Medulla oblongata (tissue), 1 donor: ENCODE results near the gene MYADML2.
A peak's percentile ranks its signal among the peaks of the same experiment; 100 is the strongest.
"Not testable (repeated sequence)": the region's sequence is repeated elsewhere in the genome, so short reads cannot be mapped to it uniquely, and the experiment has no call there.

Source experiments
- DNase-seq: peaks from one replicate; pipeline ENCODE4 v3.0.0-alpha.2; 2015; ENCODE audit errors: extremely low spot score

The MYADML2 gene, protein sequence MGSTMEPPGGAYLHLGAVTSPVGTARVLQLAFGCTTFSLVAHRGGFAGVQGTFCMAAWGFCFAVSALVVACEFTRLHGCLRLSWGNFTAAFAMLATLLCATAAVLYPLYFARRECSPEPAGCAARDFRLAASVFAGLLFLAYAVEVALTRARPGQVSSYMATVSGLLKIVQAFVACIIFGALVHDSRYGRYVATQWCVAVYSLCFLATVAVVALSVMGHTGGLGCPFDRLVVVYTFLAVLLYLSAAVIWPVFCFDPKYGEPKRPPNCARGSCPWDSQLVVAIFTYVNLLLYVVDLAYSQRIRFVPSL

GRCh38 chr17:81947189-81947588 lies at the start of gene MYADML2:
MYADML2 (minus strand) TSS chr17:81947233; CDS start chr17:81941741, 5,492 bp downstream.
- no peak for DNase-seq

GRCh38 chr17:81996232-81996756 lies 49.3 kb upstream of the MYADML2 start:
- DNase-seq, result no peak

DNA sequence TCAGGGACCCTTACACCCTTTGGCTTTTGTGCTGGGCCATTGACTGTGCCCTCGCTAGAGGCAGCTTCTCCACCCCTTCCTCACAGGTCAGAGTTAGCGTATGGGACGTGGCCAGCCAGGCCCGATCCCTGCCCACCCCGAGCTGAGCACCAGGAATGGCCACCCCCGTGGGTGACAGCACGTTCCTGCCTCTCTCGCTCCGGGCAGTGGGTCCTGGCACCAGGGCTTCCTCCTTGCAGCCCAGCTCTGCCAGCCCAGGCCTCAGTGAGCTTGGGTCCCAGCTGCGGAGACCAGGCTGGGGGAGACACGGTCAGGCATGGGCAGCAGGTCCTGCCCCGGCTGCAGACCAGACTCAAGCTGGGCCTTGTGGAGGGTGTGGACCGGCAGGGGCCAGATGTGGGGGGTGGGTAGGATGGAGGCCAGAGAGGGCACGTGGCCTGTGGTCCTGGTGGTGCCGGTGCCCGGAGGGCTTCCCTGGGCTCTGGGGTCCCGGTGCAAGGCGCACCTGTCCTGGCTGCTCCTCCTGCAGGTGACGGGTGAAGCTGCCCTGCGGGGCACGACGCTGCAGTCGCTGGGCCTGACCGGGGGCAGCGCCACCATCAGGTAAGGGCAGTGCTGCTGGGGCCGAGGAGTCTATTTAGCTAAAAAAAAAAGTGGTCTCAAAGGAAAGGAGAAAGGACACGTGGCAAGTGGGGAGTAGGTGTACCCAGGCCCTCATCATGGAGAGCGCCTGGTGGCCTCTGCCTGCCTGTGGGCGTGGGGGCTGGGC lies 48.6 kb upstream of the MYADML2 start:
- no peak for DNase-seq

DNA sequence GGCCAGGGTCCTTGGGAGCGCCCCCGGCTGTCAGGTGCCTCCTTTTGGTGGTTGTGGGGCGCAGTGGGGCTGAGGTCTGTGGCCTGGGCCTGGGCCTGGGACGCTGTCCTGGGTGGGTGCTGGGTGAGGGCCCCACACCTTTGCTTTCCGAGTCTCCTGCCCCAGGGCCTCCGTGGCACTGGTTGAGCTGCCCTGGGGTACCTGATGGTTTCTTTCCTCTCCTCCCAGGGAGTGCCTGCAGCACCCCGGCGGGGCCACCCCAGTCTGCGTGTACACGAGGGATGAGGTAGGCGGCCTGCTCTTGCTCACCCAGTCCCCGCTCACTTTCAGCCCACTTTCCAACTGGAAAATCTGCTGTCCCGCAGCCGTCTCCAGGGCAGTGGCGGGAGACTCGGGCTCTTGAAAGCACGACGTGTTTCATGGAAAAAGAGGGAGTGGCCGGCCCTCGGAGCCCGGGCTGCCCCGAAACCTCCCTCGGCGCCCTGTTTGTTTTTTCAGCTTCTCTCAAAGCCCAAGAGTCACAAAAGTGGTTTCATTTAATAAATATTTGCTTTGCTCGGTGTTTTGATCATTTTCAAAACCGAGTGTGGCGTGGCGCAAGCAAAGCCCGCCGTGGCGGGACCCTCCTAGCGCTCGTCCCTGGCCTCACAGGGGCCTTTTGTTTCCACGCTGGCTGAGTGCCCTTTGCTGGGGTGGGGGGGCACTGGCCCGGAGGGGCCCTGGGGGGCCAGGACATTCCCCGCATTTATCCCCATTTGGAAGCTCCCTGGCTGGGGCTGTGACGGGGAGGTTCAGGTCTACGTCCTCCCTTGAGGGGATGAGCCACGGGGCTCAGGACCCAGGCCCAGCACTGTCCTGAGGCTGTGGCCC lies 47.8 kb upstream of the MYADML2 start:
- DNase-seq, result no peak

DNA sequence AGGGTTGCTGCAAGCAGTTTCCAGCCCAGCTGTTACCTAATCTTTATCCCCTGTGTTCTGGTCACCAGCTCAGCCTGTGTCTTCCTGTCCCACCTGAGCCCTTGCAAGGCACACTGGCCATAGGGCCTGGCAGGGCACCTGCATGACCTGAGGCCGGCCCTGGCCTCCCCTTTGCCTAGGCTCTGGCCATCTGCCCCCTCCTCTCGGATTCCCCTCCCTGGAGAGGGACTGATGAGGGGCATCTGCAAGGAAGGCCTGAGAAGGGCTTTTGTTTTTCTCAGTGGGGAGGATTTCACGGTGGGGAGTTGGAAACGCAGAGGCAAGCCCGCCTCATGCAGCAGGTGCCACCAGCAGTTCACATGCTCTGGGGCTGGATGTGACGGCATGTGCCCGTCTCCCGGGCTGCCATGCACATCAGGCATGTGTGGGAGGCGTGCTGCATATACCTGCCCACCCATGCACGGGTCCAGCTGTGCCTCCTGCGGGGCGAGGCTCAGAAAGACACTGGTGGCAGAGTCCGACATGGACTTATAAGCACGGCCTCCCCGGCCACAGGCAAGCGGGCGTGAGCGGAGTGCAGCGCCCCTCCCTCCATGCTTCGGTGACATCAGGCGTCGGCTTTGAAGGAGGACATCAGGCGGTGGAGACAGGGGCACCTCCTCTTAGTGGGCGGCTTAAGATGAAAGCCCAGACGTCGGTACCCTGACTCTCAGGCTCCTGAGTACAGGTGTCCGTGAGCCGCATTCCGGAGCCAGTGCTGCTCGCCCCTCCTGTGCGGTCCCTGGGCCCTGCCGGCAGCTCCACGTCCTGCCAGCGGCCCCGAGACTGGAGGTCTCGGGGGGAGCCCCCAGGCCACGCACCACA lies 46.9 kb upstream of the MYADML2 start:
- no peak for DNase-seq

GRCh38 chr17:81992306-81993102 lies 45.5 kb upstream of the MYADML2 start:
- no peak for DNase-seq

DNA sequence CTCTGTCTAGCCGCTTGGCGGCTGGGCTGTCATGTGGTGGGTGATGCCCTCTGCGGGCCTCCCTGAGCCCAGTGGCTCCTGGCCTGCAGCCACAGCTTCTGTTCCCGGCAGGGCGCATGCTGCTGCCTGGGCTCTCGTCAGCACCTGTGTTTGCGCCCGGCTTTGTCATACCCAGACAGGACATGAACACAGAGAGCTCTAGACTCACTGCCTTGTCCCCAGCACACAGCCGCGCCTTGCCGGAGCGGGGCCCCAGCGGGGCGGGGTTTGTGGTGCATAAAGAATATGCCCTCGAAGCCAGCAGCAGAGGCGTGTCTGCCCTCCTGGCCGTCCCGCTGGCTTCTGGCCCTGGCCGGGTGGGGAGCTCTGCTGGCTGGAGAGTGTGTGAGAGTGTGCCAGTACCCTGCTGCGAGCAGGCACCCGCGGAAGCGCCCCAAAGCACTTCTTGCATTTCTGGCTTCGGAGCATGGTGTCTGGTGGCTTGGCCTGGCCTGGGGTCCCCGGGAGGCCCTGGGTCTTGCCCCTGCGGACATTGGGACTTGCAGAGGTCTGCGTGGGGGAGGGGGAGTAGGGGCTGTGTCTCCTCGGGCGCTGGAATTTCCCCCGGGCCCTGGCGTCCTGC lies 44.8 kb upstream of the MYADML2 start:
- DNase-seq, result peak; percentile 75

DNA sequence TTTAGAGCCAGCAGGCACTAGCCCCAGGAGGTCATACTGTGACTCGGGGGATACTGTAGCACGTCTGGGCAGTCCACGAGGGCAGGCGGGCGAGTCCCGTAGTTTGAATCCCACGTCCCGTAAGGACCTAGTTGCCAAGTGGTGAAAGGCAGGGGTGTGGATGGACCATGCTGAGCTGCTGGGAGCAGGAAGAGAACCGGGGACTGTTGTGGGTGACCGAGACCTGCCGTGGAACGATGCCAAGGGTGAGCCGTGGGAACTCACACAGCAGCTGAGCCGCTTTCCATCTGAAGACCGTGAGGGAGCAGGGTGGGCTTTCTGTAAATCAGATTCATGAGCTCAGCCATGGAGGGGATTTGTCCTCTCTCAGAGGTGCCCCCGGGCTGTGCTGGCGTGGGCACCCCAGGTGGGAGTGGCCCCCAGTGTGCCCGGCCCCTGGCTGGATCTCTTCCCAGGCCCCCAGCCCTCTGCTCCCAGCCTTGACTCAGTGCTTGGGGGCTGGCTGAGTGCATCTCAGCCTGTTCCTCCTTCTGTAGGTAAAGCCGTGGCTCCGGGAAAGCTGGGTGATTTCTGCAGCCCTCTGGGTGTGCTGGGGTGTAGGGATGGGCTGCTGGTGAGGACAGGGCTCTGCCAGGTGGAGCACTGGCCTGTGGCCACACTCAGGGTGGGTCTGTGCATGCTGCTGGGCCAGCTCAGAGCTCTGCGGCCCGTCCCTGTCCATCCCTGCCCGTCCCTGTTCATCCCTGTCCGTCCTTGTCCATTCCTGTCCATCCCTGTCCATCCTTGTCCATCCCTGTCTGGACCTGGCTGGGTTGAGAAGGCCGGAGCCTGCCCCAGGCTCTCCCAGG lies 44.0 kb upstream of the MYADML2 start:
- no peak for DNase-seq

GRCh38 chr17:81987161-81987770 lies 40.2 kb upstream of the MYADML2 start:
- no peak for DNase-seq

- no peak for DNase-seq
Observed at GRCh38 chr17:81986606-81987005, 39.6 kb upstream of the MYADML2 start.

- no peak for DNase-seq
Observed at GRCh38 chr17:81984773-81985410, 37.9 kb upstream of the MYADML2 start.

DNA sequence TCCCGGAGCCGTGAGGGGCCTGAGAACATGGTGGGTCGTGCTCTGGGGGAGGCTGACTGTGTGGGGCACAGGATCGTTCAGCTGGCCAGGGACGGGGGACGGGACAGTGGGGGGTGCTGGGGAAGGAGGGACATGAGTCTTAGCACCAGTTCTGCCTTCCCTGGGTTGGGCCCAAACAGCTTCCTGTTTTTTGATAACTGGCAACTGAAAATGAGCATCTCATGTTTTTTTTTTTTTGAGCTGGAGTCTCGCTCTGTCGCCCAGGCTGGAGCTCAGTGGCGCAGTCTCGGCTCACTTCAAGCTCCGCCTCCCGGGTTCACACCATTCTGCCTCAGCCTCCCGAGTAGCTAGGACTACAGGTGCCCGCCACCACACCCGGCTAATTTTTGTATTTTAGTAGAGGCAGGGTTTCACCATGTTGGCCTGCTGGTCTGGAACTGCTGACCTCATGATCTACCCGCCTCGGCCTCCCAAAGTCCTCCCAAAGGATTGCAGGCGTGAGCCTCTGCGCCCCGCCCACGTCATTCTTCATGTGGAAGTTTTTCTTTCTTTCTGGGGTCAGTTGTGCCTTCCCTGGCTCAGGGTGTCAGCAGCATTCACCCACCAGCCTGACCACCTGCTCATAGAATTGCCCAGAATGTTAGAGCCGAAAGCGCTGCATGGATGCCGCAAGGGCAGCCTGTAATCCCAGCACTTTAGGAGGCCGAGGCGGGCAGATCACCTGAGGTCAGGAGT lies 36.8 kb upstream of the MYADML2 start:
- DNase-seq, result no peak

GRCh38 chr17:81983011-81983638 lies 36.1 kb upstream of the MYADML2 start:
- no peak for DNase-seq

GRCh38 chr17:81981511-81981910 lies 34.5 kb upstream of the MYADML2 start:
- DNase-seq, result not testable (repeated sequence)

DNA sequence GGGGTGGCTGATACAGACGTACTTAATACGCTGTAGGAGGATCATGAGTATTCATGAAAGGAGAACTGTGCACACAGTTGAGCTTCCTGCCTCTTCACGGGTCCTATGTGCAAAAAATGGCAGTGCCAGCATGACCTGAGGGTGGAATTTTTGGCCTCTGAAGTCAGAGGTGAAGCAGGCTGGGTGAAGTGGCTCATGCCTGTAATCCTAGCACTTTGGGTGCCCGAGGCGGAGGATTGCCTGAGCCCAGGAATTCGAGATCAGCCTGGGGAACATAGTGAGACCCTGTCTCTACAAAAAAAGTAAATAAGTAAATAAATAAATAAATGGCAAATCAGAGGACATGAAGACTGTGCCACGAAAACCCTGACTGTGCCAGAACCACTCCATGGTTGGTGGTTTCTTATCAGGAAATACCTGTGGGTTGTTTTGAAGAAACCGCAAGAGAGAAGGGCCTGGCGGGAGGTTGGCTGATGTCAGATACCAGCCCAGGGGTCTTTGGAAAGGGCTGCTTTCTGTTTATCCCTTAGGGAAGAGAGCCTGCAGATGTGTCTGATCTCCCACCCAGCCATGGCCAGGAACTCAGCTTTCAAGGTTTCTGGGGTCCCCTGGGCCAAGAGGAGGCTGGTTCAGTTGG lies 33.8 kb upstream of the MYADML2 start:
- DNase-seq, result no peak

DNA sequence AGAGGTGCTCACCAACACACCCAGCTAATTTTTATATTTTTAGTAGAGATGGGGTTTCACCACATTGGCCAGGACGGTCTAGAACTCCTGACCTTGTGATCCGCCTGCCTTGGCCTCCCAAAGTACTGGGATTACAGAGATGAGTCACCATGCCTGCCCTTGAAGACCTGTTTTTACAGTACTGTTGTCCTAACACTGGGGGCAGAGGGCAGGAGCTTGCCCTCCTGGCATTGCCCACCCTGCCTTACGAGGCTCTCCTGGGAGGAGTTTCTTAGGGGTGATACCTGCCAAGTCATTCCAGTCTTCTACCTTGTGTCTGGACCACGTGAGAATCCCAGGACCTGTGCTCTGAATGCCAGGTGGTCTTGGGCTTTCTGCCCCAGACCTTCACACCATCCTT lies 33.1 kb upstream of the MYADML2 start:
- DNase-seq, result no peak
